HepG2 (cell line): ENCODE results near the gene SUOX. TPM values are rescaled to one million over a fixed set of nuclear protein-coding genes. Genes with fewer than 3 reads are reported as not detected.

Experiments
- ATAC-seq: fragments of 200-7000 bp; cut with Tn5 transposase; 3 replicates; pipeline ENCODE4 v1.9.1; 2020; ENCODE audit warnings: mild to moderate bottlenecking, moderate library complexity
- BruUV-seq: library from RNA; stranded (reverse); fragments of 400-500 nt; replicated peaks from 2 replicates; lab custom pipeline; 2021; lab: Mats Ljungman, UMichigan
- CTCF ChIA-PET: fragments of 300-600 bp; formaldehyde crosslinking; extraction: SDS; loops from one replicate; lab custom pipeline; 2021; ENCODE audit warnings: low total read pairs, inconsistent platforms, low intra/inter-chr PET ratio; lab: Yijun Ruan, JAX
- POLR2A ChIA-PET: fragments of 350-600 bp; sonication (Branson Sonifier 250); formaldehyde crosslinking; loops from one replicate; lab custom pipeline; 2020; ENCODE audit warnings: antibody characterized with exemption, inconsistent platforms; lab: Yijun Ruan, JAX
- DNase-seq: peaks from one replicate; pipeline ENCODE4 v3.0.0-alpha.2; 2015; ENCODE audit warnings: low spot score
- FAIRE-seq: peaks from 3 replicates; lab custom pipeline; 2011; peaks lifted over from hg19 to GRCh38; lab: Jason Lieb, UNC
- H2AFZ ChIP-seq: one replicate; pipeline ENCODE4 v1.6.1; 2011; ENCODE audit warnings: low read length, inconsistent platforms
- H3K27ac ChIP-seq: fragments of 300-600 bp; 3 replicates; pipeline ENCODE4 v1.8.0; 2011; ENCODE audit warnings: mixed run types, mild to moderate bottlenecking, mixed read lengths, low read length, inconsistent platforms; ENCODE audit not compliant: insufficient read depth; ENCODE audit errors: extremely low read length
- H3K27me3 ChIP-seq, 2 experiments: fragments of 200-600 bp in 1 of 2; 2 replicates in 1 of 2; 3 replicates in 1 of 2; pipeline versions ENCODE4 v1.6.0 to v1.8.0; 2011; ENCODE audit warnings: low read length in 2 of 2, mild to moderate bottlenecking in 2 of 2, moderate library complexity in 2 of 2, inconsistent platforms in 1 of 2; ENCODE audit not compliant: insufficient read depth in 2 of 2, control insufficient read depth in 1 of 2
- H3K36me3 ChIP-seq, 2 experiments: fragments of 200-600 bp in 1 of 2; replicated peaks in 1 of 2; 2 replicates in 1 of 2; 3 replicates in 1 of 2; pipeline versions ENCODE4 v1.5.1 to v1.8.0; 2011; ENCODE audit warnings: low read length in 2 of 2, inconsistent platforms in 1 of 2; ENCODE audit not compliant: insufficient read depth in 2 of 2, control insufficient read depth in 1 of 2
- H3K4me1 ChIP-seq: 2 replicates; pipeline ENCODE4 v1.5.1; 2012; ENCODE audit warnings: low read length, inconsistent platforms; ENCODE audit not compliant: insufficient read depth
- H3K4me2 ChIP-seq: 2 replicates; pipeline ENCODE4 v1.6.0; 2011; ENCODE audit warnings: low read depth, low read length, inconsistent platforms
- H3K4me3 ChIP-seq, 3 experiments: fragments of 200-600 bp in 1 of 3; sonication (generic), shearing (Covaris generic) in 1 of 3; replicated peaks in 1 of 3; 2 replicates each; pipeline ENCODE4 v1.5.1; 2011 to 2016; ENCODE audit warnings: low read length in 3 of 3, inconsistent platforms in 2 of 3, low read depth in 2 of 3, mild to moderate bottlenecking in 2 of 3, control low read depth in 1 of 3, mixed read lengths in 1 of 3; ENCODE audit not compliant: insufficient read depth in 1 of 3
- H3K79me2 ChIP-seq: one replicate; pipeline ENCODE4 v1.6.1; 2011; ENCODE audit warnings: low read length, inconsistent platforms; ENCODE audit not compliant: insufficient read depth
- H3K9ac ChIP-seq: 2 replicates; pipeline ENCODE4 v1.6.0; 2011; ENCODE audit warnings: mild to moderate bottlenecking, low read depth, low read length, inconsistent platforms; ENCODE audit not compliant: insufficient read depth
- H3K9me3 ChIP-seq: 2 replicates; pipeline ENCODE4 v1.5.1; 2012; ENCODE audit warnings: mild to moderate bottlenecking, low read length
- H4K20me1 ChIP-seq: 2 replicates; pipeline ENCODE4 v1.6.0; 2011; ENCODE audit warnings: inconsistent platforms, mild to moderate bottlenecking, low read length, moderate library complexity; ENCODE audit not compliant: insufficient read depth
- BCL6 ChIP-seq: IDR thresholded peaks from 2 replicates; pipeline ENCODE4 v1.6.1; 2016; ENCODE audit warnings: missing genetic modification reagents, missing compliant biosample characterization
- CCDC6 ChIP-seq: sonication (generic); formaldehyde crosslinking; IDR thresholded peaks from 2 replicates; pipeline ENCODE4 v1.8.1; 2022; ENCODE audit warnings: mild to moderate bottlenecking, missing genetic modification reagents, moderate library complexity
- CEBPB ChIP-seq: IDR thresholded peaks from 2 replicates; pipeline ENCODE4 v1.6.1; 2011; ENCODE audit warnings: low read depth, low read length, improper control_type of control experiment, borderline replicate concordance
- CREM ChIP-seq, 2 experiments: sonication (generic) in 1 of 2; formaldehyde crosslinking in 1 of 2; IDR thresholded peaks; 2 replicates each; pipeline versions ENCODE4 v1.4.0 to v1.6.1; 2016 to 2020; ENCODE audit warnings: antibody characterized with exemption in 1 of 2, mild to moderate bottlenecking in 1 of 2, missing genetic modification reagents in 1 of 2
- FOSL2 ChIP-seq: sonication (generic); formaldehyde crosslinking; IDR thresholded peaks from 2 replicates; pipeline ENCODE4 v1.4.0; 2020; ENCODE audit warnings: missing genetic modification reagents
- HDAC2 ChIP-seq: sonication (generic); formaldehyde crosslinking; IDR thresholded peaks from 2 replicates; pipeline ENCODE4 v1.4.0; 2020; ENCODE audit warnings: missing genetic modification reagents
- HMG20A ChIP-seq: IDR thresholded peaks from 2 replicates; pipeline ENCODE4 v1.6.1; 2016; ENCODE audit warnings: borderline replicate concordance
- HOXA5 ChIP-seq: sonication (generic); formaldehyde crosslinking; IDR thresholded peaks from 2 replicates; pipeline ENCODE4 v1.4.0; 2020; ENCODE audit warnings: missing genetic modification reagents
- MATR3 ChIP-seq: sonication (generic); formaldehyde crosslinking; IDR thresholded peaks from 2 replicates; pipeline ENCODE4 v1.4.0; 2020; ENCODE audit warnings: missing genetic modification reagents
- MED1 ChIP-seq: sonication (generic); formaldehyde crosslinking; IDR thresholded peaks from 2 replicates; pipeline ENCODE4 v1.4.0; 2020; ENCODE audit warnings: missing genetic modification reagents
- NCOA2 ChIP-seq: sonication (generic); formaldehyde crosslinking; IDR thresholded peaks from 2 replicates; pipeline ENCODE4 v1.8.0; 2022; ENCODE audit warnings: inconsistent platforms
- RORA ChIP-seq: sonication (generic); formaldehyde crosslinking; IDR thresholded peaks from 2 replicates; pipeline ENCODE4 v1.5.0; 2020; ENCODE audit warnings: mild to moderate bottlenecking, missing genetic modification reagents, moderate library complexity
- WGBS: methylation state at CpG from one replicate; pipeline ENCODE4 v1.1.6; 2017; ENCODE audit warnings: low lambda C conversion rate; 5-methylcytosine and 5-hydroxymethylcytosine counted together
- in situ Hi-C: cut with HindIII; loops from 2 replicates; pipeline ENCODE4 v1.10.0; 2017; ENCODE audit warnings: low pct_unique_long_range_greater_than_20kb; ENCODE audit not compliant: extremely low pct_ligation_motif_present
- intact Hi-C: fragments of 100-400 bp; cut with micrococcal nuclease; formaldehyde crosslinking; loops from one replicate; pipeline ENCODE4 v1.10.0; 2022; ENCODE audit not compliant: unreplicated experiment
- polyA plus RNA-seq, 8 experiments: library from polyadenylated mRNA; depleted of rRNA in 3 of 8; stranded (reverse) in 7 of 8; unstranded in 1 of 8; fragments of >200 nt; fragmentation: Illumina TruSeq in 4 of 8; extraction: Trizol in 4 of 8; gene quantifications; 2 replicates each; pipeline versions ENCODE4 v1.2.1 to v1.2.3, GENCODE V29; 2011 to 2016; ENCODE audit warnings: low read depth in 4 of 8, missing spikeins in 1 of 8, mixed read lengths in 1 of 8; ENCODE audit not compliant: insufficient read depth in 1 of 8
- total RNA-seq, 5 experiments: library from RNA; depleted of rRNA; stranded (reverse); fragments of >200 nt; fragmentation: Illumina TruSeq; extraction: Trizol; gene quantifications; 2 replicates each; pipeline ENCODE4 v1.2.3, GENCODE V29; 2016; ENCODE audit warnings: low read depth in 1 of 5
- TF ChIP-seq, protein P1 (sequence below): sonication (generic); formaldehyde crosslinking; IDR thresholded peaks from 2 replicates; pipeline ENCODE4 v1.8.0; 2022; ENCODE audit warnings: missing genetic modification reagents, mild to moderate bottlenecking, inconsistent platforms, borderline replicate concordance
- TF ChIP-seq, protein P2 (sequence below): sonication (generic); formaldehyde crosslinking; IDR thresholded peaks from 2 replicates; pipeline ENCODE4 v1.4.0; 2020; ENCODE audit warnings: low read depth, mild to moderate bottlenecking, missing genetic modification reagents
- TF ChIP-seq, protein P3 (sequence below), 2 experiments: sonication (generic) in 1 of 2; formaldehyde crosslinking in 1 of 2; IDR thresholded peaks; 2 replicates each; pipeline versions ENCODE4 v1.4.0 to v1.6.1; 2018 to 2020; ENCODE audit warnings: missing genetic modification reagents in 2 of 2, borderline replicate concordance in 1 of 2, low read depth in 1 of 2, mild to moderate bottlenecking in 1 of 2, missing biosample characterization in 1 of 2

The SUOX gene
- total and polyA plus RNA-seq, 2 of the 13 experiments (the other 11 are each of a cell fraction or from before 2014, with no cell fraction given) = 23.9 to 25.9 TPM

DNA sequence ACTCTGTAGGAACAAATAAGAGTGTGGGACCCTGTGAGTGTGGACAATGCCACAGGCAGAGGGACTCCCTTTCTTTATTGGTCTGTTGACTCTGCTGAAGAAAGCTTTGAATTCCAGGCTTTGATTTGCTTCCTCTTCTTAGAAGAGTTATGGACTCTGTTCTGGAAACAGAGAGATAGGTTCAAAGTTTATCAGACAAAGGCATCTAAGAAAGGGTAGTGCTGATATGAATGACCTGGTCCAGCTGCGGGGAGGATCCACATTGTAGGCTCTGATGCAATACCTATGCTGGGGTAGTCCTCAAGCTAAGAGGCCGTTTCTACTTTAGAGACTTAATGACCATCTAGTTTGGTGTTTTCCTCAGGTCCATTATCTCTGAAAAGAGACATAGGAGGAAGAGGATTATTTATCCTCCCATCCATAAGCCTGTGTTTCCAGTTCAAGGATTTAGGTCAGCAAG, 13.1 kb downstream of the SUOX start (continued):
- TF ChIP-seq, protein P1, sequence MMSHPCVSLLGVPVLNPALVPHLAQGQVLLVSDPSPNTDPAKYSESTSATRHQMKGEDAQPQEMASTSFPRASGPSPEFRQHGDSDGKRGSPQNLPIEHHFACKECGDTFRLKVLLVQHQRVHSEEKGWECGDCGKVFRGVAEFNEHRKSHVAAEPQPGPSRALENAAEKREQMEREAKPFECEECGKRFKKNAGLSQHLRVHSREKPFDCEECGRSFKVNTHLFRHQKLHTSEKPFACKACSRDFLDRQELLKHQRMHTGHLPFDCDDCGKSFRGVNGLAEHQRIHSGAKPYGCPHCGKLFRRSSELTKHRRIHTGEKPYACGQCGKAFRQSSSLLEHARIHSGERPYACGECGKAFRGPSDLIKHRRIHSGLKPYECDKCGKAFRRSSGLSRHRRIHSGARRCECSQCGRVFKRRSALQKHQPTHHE = no peak
- TF ChIP-seq HMG20A (CRISPR knock-in tag) = peak; percentile 93
- peak; percentile 68 for TF ChIP-seq NCOA2 (CRISPR knock-in tag)
- TF ChIP-seq RORA (CRISPR knock-in tag) = no peak
- TF ChIP-seq HDAC2 (CRISPR knock-in tag) = peak; percentile 84
- TF ChIP-seq MED1 (CRISPR knock-in tag) = peak; percentile 58; the same call in 1 of the 2 replicates
- TF ChIP-seq, protein P2, sequence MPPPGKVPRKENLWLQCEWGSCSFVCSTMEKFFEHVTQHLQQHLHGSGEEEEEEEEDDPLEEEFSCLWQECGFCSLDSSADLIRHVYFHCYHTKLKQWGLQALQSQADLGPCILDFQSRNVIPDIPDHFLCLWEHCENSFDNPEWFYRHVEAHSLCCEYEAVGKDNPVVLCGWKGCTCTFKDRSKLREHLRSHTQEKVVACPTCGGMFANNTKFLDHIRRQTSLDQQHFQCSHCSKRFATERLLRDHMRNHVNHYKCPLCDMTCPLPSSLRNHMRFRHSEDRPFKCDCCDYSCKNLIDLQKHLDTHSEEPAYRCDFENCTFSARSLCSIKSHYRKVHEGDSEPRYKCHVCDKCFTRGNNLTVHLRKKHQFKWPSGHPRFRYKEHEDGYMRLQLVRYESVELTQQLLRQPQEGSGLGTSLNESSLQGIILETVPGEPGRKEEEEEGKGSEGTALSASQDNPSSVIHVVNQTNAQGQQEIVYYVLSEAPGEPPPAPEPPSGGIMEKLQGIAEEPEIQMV (CRISPR knock-in tag) = 0 out of 2 replicates have a peak, but pooled peaks have one; percentile 29
- TF ChIP-seq CREM (IDR thresholded peaks at IDR 0.05) = peak; percentile 71
- TF ChIP-seq CREM (CRISPR knock-in tag; IDR thresholded peaks at IDR 0.05) = no peak

DNA sequence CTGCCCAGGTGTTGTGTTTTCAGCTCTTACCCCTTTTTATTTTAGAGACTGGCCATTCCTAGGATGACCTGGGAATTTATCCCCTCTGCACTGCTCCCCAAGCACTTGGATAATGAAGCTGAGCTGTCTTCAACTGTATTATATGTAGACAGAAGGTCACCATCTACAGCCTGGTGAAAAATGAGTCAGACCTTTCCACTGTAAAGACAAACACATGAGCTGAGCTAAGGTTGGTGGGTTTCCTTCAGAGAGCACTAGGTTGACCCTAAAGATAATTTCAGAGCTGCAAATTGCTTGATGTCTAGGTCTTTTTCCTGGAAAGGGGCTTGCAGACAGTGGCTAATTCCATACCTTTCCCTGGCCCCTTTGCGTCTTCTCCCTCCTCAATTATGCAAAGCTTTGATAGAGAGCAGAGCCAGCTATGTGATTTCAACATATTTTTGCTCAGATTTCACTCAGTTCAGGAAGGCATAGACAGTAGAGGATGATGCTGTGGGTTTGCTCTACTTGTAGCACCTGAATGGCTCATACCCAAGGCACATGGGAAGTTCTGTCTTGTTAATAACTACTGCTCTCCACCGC, 14.5 kb downstream of the SUOX start:
- Histone ChIP-seq H3K27me3 (no peaks in the 10 kb centered on the region; a peak in 1 of 5 replicates), H3K9ac (no peak overlapping the region), H3K9me3 (no peaks in the 10 kb centered on the region), H4K20me1 (no peaks in the 10 kb centered on the region), H3K79me2 (no peaks in the 10 kb centered on the region), H2AFZ (no peak overlapping the region), H3K4me1 (peaks cover 89% of the 10 kb centered on the region), H3K4me2 (no peak overlapping the region; the same call in 1 of the 2 replicates), H3K27ac (peak overlapping the region; percentile 29)
- CTCF ChIA-PET = no interaction called here
- FAIRE-seq (peak; percentile 43), ATAC-seq (no peak), DNase-seq (no peak)
- no TSS peak for BruUV-seq
- in situ Hi-C loops = no loop called here
- POLR2A ChIA-PET = interaction anchor here (0.7 to 1.6 kb wide), 12 partner anchors 9 to 182 kb away, joined by 3 to 6 read pairs (median 3); partner anchors contain the start of genes ESYT1, IKZF4, PA2G4 and RAB5B
- TF ChIP-seq CEBPB (peak; percentile 32; the same call in 1 of the 2 replicates), MATR3 (CRISPR knock-in tag) (no peak), FOSL2 (CRISPR knock-in tag) (peak; percentile 52), BCL6 (CRISPR knock-in tag) (peak; percentile 70), HOXA5 (CRISPR knock-in tag) (no peak), CCDC6 (CRISPR knock-in tag) (no peak)
- TF ChIP-seq, protein P3, sequence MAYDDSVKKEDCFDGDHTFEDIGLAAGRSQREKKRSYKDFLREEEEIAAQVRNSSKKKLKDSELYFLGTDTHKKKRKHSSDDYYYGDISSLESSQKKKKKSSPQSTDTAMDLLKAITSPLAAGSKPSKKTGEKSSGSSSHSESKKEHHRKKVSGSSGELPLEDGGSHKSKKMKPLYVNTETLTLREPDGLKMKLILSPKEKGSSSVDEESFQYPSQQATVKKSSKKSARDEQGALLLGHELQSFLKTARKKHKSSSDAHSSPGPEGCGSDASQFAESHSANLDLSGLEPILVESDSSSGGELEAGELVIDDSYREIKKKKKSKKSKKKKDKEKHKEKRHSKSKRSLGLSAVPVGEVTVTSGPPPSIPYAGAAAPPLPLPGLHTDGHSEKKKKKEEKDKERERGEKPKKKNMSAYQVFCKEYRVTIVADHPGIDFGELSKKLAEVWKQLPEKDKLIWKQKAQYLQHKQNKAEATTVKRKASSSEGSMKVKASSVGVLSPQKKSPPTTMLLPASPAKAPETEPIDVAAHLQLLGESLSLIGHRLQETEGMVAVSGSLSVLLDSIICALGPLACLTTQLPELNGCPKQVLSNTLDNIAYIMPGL (CRISPR knock-in tag; IDR thresholded peaks at IDR 0.05; ENCODE audit: borderline replicate concordance in 1 of 2, low read depth in 1 of 2) = no peak
- TF ChIP-seq, all 625 proteins: peak for 3
- Histone ChIP-seq H3K4me3 (no peak overlapping the region), H3K36me3 (no peaks in the 10 kb centered on the region; a peak in 1 of 5 replicates)
- intact Hi-C loops = loop anchor here (2.0 kb wide), 1 partner anchor 15 kb away; the partner anchor contains the start of gene SUOX
- 73% methylated on average over 2 of the region's 2 CpGs for WGBS
